Progenitor cell of endocrine pancreas (in vitro differentiated cells): ENCODE results near the gene CPHXL2. TPM values are rescaled to one million over a fixed set of nuclear protein-coding genes. Genes with fewer than 3 reads are reported as not detected.

Source experiments
- DNase-seq: peaks from one replicate; pipeline ENCODE4 v3.0.0; 2021; ENCODE audit warnings: low spot score; ENCODE audit not compliant: unreplicated experiment
- H3K27ac Mint-ChIP-seq: 2 replicates; pipeline ENCODE4 v1.8.0; 2021; ENCODE audit warnings: mild to moderate bottlenecking, moderate library complexity, mixed read lengths
- H3K27me3 Mint-ChIP-seq: 2 replicates; pipeline ENCODE4 v1.8.0; 2021; ENCODE audit warnings: mixed read lengths
- H3K36me3 Mint-ChIP-seq: 2 replicates; pipeline ENCODE4 v1.8.0; 2022; ENCODE audit warnings: mixed read lengths; ENCODE audit not compliant: insufficient read depth
- H3K4me1 Mint-ChIP-seq: 2 replicates; pipeline ENCODE4 v1.8.0; 2021; ENCODE audit warnings: low read depth, mixed read lengths
- H3K4me3 Mint-ChIP-seq: 2 replicates; pipeline ENCODE4 v1.8.0; 2021; ENCODE audit warnings: low read depth, mild to moderate bottlenecking, moderate library complexity, mixed read lengths
- H3K9me3 Mint-ChIP-seq: 2 replicates; pipeline ENCODE4 v1.8.0; 2021; ENCODE audit warnings: low read depth, mixed read lengths
- total RNA-seq: library from RNA; stranded (reverse); gene quantifications from 2 replicates; pipeline ENCODE4 v1.2.1, GENCODE V29; 2021
- TF ChIP-seq, protein P1 (sequence below): fragments of 200-600 bp; sonication (generic); IDR thresholded peaks from one replicate; pipeline ENCODE4 v1.5.0; 2021; ENCODE audit warnings: antibody characterized with exemption, mild to moderate bottlenecking; ENCODE audit not compliant: unreplicated experiment

CPHXL2 gene
- total RNA-seq, 1 donor from 2014 or later: not detected

GRCh38 chr16:75630052-75630451, 46.8 kb downstream of the CPHXL2 start:
- Mint-ChIP-seq H3K4me3 (no peak overlapping the region), H3K4me1 (peaks cover 14% of the 10 kb centered on the region), H3K9me3 (no peaks in the 10 kb centered on the region), H3K27me3 (no peaks in the 10 kb centered on the region), H3K27ac (no peak overlapping the region), H3K36me3 (peaks cover 50% of the 10 kb centered on the region)
- TF ChIP-seq, protein P1, sequence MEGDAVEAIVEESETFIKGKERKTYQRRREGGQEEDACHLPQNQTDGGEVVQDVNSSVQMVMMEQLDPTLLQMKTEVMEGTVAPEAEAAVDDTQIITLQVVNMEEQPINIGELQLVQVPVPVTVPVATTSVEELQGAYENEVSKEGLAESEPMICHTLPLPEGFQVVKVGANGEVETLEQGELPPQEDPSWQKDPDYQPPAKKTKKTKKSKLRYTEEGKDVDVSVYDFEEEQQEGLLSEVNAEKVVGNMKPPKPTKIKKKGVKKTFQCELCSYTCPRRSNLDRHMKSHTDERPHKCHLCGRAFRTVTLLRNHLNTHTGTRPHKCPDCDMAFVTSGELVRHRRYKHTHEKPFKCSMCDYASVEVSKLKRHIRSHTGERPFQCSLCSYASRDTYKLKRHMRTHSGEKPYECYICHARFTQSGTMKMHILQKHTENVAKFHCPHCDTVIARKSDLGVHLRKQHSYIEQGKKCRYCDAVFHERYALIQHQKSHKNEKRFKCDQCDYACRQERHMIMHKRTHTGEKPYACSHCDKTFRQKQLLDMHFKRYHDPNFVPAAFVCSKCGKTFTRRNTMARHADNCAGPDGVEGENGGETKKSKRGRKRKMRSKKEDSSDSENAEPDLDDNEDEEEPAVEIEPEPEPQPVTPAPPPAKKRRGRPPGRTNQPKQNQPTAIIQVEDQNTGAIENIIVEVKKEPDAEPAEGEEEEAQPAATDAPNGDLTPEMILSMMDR: no peak
- no peak for DNase-seq

- DNase-seq: no peak
- H3K4me1 Mint-ChIP-seq: peaks cover 16% of the 10 kb centered on the region
- H3K9me3 Mint-ChIP-seq: no peaks in the 10 kb centered on the region
- H3K36me3 Mint-ChIP-seq: peaks cover 45% of the 10 kb centered on the region
- no peaks in the 10 kb centered on the region for H3K27me3 Mint-ChIP-seq
- TF ChIP-seq, protein P1: no peak
- H3K27ac Mint-ChIP-seq: no peak overlapping the region
- H3K4me3 Mint-ChIP-seq: no peak overlapping the region
Observed at GRCh38 chr16:75629132-75629531, 47.7 kb downstream of the CPHXL2 start.

DNA sequence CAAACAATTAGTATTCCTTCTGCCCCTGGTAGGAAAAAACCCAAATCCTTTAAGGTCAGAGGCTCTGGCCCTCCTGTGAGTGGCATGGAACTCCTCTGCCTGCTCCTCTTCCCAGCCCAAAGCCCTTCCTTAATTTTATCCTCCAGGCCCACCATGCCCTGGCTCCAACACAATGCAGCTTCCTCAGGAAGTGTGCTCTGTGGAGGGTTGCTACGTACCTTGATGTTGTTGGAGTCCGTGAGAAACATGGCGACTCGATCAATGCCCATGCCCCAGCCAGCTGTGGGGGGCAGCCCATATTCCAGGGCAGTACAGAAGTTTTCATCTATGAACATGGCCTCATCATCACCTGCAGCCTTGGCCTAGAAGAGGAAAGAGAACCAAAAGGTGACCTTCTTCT, 48.5 kb downstream of the CPHXL2 start:
- Mint-ChIP-seq H3K27me3 (no peaks in the 10 kb centered on the region), H3K4me1 (peaks cover 13% of the 10 kb centered on the region), H3K4me3 (no peak overlapping the region), H3K9me3 (no peaks in the 10 kb centered on the region), H3K27ac (no peak overlapping the region), H3K36me3 (peaks cover 38% of the 10 kb centered on the region)
- TF ChIP-seq, protein P1: no peak
- no peak for DNase-seq

GRCh38 chr16:75627851-75628250, 49.0 kb downstream of the CPHXL2 start:
- Mint-ChIP-seq H3K4me1 (peaks cover 8% of the 10 kb centered on the region), H3K4me3 (no peak overlapping the region), H3K27me3 (no peaks in the 10 kb centered on the region), H3K9me3 (no peaks in the 10 kb centered on the region), H3K36me3 (peaks cover 35% of the 10 kb centered on the region), H3K27ac (no peak overlapping the region)
- TF ChIP-seq, protein P1: no peak
- DNase-seq: no peak

GRCh38 chr16:75626806-75627205, 50.0 kb downstream of the CPHXL2 start:
- Mint-ChIP-seq H3K4me3 (no peak overlapping the region), H3K9me3 (no peaks in the 10 kb centered on the region), H3K27ac (peak overlapping the region; percentile 78), H3K4me1 (peaks cover 10% of the 10 kb centered on the region), H3K36me3 (peaks cover 31% of the 10 kb centered on the region), H3K27me3 (no peaks in the 10 kb centered on the region)
- TF ChIP-seq, protein P1: no peak
- no peak for DNase-seq
